Mammary epithelial cell (primary cell): ENCODE data around the gene HHIP.

Experiments
- CTCF ChIP-seq, 2 donors: IDR thresholded peaks in 1 of 2; conservative IDR thresholded peaks in 1 of 2; 2 replicates each; pipeline ENCODE4 v1.5.1; 2011 to 2012; ENCODE audit warnings: inconsistent platforms in 2 of 2, low read length in 2 of 2, mild to moderate bottlenecking in 2 of 2, control low read depth in 1 of 2, low read depth in 1 of 2; ENCODE audit not compliant: insufficient read depth in 1 of 2; ENCODE audit errors: extremely low read depth in 1 of 2
- EZH2 ChIP-seq: IDR thresholded peaks from 2 replicates; pipeline ENCODE4 v1.6.1; 2012; ENCODE audit warnings: low read length, inconsistent platforms, borderline replicate concordance

DNA sequence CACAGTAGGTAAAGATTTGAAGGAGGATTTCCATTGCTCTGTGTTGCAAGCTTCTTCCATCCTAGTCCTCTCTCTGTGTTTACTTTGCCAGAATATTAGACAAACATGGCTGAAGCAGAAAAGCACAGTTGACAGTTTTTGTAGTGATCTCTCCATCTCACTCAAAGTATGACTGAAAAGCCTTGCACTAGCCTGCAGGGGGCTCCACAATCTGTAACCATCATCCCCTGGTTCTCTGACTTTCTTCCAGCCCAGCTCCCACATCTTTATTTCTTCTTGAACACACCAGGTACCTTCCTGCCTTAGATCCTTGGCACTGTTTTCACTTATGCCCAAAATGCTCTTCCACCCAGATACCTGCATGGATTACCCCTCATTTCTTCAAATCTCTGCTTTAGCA is 34.1 kb upstream of the HHIP start:
- peak; percentile 62 to 78 for TF ChIP-seq CTCF (conservative IDR thresholded peaks at IDR 0.05 in 1 of 2, IDR thresholded peaks at IDR 0.05 in 1 of 2; ENCODE audit: extremely low read depth in 1 of 2, insufficient read depth in 1 of 2, low read depth in 1 of 2, low read length in 2 of 2)
- no peak for TF ChIP-seq EZH2
